Measurements from ENCODE around the gene PREB.
A peak's percentile ranks its signal among the peaks of the same experiment; 100 is the strongest.
"Not testable (repeated sequence)": the region's sequence is repeated elsewhere in the genome, so short reads cannot be mapped to it uniquely, and the experiment has no call there.

Gene PREB

DNA sequence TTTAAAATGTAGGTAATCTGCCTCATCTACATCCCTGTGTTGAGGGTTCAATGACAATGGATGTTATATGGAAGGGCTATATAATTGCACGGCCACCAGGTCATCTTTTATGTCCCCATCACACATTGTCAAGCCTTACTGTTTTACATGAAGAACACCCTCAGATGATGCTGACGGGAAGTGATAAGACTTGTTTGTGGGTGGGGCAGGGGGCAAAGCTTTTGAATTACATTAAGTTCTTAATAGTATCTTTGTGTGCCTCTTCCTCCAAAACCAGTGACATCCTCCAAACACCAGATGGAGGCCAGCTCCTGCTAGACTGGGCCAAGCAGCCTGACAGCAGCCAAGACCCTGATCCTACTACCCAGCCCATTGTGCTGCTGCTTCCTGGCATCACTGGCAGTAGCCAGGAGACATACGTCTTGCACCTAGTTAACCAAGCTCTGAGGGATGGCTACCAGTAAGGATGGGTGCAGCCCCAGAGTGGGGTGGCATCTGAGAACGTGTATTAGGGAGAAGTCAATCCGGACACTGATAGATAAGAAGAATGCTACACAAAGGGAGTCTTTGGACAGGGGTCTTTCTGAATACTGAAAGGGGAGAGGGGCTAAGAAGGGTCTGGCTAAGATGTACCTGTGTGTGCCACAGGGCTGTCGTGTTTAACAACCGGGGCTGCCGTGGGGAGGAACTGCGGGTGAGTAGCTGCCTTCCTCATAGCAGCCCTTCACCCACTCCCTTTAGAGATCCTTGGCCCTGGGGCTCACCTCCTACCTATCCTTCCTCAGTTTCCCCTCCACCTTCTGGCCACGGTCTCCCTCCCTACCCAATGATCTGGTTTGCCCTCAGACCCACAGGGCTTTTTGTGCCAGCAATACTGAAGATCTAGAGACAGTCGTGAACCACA lies 5.5 kb downstream of the PREB start:
- intact Hi-C loops (cut with DNase I) = no loop called here
- DNase-seq = no peak

DNA sequence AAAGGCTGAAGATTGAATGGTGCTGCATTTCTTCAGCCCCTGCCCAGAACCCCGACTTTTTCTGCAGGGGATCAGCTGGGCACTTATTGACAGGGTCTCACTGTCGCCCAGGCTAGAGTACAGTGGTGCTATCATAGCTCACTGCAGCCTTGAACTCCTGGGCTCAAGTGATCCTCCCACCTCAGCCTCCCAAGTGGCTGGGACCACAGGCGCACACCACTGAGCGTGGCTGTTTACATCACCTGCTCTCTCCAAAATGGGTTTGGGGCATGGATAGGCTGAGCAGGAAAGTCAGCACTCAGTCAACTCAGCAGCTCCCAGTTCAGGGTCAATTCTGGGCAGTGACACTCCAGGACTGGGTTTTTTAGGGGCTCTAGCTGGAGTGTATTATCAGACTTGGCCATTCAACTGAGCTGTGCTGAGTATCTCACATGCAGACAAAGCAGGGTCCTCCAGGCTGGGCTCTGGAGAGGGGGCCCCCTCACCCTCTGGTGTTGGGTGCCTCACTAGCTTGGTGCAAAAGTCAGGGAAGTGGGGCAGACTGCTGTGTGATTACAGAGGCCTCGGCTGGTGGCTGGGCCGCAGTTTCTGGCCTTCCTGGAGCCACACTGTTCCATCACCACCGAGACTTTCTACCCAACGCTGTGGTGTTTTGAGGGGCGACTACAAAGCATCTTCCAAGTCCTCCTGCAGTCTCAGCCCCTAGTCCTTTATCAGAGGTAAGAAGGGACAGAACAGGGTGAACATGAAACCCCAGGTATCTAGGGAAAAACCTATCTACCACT lies 6.4 kb downstream of the PREB start:
- intact Hi-C loops (cut with DNase I) = no loop called here
- no peak for DNase-seq

DNA sequence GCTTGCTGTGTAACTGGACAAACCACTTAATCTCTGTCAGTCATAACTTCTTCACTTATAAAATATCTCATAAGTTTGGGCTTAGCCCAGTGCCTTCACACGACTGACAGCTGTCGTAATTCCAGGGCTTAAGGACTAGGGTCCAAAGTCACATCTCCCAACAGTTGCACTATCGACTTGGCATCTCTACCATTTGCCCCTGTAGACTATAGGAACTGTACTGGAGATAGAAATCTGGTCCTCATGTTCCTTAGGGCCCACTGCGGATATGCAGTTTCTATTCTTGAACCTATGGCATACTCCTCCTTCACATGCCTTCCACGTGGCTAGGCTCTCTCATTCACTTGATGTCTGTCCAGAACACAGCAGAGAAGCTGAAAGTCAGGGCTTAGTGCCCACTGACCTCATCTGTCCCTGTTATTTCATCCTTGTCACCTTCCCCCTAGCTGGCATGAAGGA lies 8.2 kb downstream of the PREB start:
- intact Hi-C loops (cut with DNase I) = no loop called here
- no peak for DNase-seq

DNA sequence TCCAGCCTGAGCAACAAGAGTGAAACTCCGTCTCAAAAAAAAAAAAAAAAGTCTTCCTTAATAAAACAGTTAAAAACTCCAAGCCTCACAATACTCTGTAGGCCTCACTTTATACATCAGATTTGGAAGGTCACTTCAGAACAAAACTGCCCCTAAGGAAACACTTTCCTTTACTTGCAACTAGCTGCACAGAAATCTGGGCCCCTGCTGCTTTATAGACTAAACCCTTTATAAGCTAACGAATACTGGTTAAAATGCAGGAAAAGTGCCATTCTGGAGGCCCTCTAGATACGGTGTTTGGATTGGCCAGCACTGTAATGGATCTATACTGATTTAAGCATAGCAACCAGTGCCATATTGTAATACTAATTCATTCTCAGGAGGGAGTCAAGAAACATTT lies 9.3 kb downstream of the PREB start:
- no peak for DNase-seq
- intact Hi-C loops (cut with DNase I) = no loop called here

DNA sequence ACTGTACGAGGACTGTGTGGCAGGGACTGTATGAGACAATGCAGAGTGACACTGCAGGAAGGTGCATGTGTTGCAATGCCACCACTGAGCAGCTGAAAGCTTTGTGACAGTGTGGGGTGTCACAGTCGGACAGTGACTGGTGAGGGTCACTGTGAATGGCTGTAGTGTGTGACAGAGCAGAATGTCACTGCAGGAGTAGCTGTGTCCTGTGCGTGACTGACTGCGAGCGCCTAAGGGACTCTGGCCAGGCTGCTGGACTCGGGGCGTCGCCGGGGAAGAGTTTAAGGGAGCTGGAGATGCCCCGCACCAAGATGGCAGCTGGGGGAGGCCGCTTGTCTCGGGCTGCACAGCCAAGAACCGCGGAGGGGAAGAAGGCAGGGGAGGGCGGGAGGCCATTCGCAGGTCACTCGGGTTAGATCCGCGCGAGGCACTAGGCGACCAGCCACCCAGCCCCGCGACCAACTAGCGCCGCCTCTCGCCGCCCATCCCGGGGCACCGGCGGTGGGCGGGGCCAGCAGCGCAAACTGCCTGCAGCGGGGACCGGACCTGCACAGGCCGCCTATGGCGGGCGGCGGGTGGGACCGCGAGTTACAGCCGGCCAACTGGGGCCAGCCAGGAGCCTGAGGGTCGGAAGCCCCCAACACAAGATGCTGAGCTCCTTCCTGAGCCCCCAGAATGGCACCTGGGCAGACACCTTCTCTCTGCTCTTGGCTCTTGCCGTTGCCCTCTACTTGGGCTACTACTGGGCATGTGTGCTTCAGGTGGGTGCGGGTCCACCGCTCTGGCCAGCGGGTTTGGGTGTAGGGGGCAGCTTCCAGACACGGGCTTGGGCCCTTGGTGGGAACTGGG lies 10.9 kb downstream of the PREB start, which contains the start of gene ABHD1:
Gene ABHD1, plus strand, starts transcription at position 514 of the 849 bp plus-strand sequence. Its CDS starts 134 bp downstream, at position 648.
- intact Hi-C loops (cut with DNase I) = no loop called here
- DNase-seq = peak; percentile 53 to 97 (median 78)

DNA sequence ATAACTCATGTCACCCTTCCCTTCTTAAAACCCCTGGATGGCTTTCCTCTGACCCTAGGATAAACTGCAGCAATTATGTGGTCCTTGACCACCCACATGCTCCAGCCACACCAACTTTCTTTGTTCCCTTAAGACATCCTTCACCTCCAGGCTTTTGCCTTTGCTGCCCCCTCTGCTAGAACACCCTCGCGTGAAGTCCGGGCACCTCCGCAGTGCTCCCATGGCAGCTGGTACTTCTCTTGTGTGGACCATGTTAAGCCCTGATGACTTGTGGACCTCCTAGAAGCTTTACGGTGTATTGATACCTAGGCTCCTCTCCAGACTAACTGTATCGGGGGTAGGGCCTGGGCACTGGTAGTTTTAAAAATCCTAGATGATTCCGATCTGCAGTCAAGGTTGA lies 11.6 kb downstream of the PREB start:
- peak in 1 of 10 donors; percentile 71 for DNase-seq
- intact Hi-C loops (cut with DNase I) = no loop called here

DNA sequence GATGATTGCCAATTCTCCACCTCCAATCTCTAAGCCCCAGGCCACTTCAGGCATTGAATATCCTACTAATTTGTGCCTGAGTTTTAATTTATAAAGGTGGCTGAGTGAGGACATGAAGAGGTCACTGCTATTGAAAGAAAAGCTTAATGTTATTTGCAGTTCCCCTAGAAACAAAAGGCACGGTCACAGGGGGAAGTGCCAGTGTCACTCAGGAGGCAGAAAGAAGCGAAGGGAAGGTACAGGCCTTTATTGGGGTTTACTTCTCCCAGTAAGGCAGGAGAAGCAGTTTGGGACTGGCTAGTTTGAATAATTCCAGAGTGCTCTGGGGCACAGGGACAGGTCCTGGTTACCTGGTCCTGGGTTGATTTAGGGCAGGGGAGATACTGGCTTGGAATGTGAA lies 12.5 kb downstream of the PREB start:
- intact Hi-C loops (cut with DNase I) = no loop called here
- DNase-seq = no peak

DNA sequence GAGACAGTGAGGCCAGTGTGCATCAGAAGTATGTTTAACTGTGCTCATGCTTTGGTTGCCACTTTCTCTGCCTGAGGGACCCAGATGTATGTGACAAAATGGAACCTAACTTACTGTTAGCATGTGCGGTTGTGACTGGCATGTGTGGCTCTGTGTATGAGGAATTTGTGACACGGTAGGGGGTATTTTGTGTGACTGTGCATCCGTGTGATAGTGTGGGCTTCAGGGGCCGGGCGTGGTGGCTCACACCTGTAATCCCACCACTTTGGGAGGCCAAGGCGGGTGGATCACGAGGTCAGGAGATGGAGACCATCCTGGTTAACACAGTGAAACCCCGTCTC lies 15.1 kb downstream of the PREB start:
- intact Hi-C loops (cut with DNase I) = not testable (repeated sequence)
- DNase-seq = peak in 1 of 10 donors; percentile 30

DNA sequence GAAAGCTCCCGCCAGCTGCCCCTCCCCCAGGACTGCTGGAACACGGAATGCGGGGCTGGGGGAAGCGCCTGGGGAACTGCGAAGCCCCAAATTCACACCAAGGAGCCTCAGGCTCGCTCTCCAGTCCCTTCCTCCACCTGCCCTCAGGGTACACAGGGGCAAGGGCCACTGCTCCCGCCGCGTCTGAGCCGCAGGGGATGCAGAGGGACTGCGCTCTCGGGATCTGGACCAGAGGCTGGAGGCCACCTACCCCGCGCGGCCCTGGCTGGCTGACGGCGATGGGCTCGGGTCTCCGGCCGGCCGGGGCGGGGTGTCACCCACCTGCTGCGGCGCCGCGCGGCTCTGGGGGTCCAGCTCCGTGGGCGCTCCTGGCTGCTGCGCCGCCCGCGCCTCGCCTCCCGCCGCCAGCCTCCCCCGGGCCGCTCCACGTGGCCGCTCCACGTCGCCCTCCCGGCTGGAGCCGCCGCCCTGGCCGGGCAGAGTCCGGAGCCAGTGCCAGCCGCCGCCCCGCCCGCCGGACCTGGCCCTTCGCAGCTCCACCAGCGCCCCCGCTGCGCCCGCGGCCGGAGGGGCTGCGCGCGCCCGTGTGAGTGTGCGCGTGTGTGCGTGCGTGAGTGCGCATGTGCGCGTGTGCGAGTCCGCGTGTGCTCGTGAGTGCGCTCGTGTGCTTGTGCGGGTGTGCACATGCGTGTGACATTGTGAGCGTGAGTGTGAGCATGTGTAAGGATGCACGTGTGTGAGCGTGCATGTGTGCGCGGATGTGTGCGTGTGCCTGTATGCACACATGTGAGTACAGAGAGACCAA lies 15.7 kb downstream of the PREB start, which contains the start of gene CGREF1:
Gene CGREF1, minus strand, starts transcription at position 604 of the 805 bp plus-strand sequence. CDS start 14,762 bp downstream, outside the sequence.
- intact Hi-C loops (cut with DNase I) = no loop called here
- peak in 4 of 10 donors; percentile 30 to 89 (median 68) for DNase-seq

DNA sequence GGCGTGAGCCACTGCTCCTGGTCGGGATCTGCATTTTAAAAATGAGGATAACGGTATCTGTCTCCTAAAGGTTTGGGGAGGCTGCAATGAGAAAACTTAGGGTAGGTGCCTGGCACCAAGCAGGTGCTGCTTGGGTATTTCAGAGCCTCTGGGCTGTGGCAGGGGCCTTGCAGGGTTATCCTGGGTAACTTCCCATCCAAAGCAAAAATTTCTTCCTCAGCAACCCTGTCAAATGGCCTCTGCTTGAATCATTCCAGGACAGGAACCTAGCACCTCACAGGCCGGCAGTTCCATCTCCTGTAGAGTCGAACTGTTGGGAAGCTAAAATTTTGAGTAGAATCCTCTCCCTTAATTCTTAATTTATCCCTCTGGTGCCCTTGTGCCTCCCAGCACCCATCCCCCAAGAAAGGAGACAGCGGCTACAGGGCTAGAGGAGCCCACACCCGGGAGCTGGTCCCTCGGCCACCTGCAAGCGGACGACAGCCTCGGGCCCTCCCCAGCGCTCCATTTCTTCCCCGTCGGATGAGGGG lies 16.4 kb downstream of the PREB start:
- intact Hi-C loops (cut with DNase I) = no loop called here
- DNase-seq = peak in 4 of 10 donors; percentile 31 to 82 (median 40)

DNA sequence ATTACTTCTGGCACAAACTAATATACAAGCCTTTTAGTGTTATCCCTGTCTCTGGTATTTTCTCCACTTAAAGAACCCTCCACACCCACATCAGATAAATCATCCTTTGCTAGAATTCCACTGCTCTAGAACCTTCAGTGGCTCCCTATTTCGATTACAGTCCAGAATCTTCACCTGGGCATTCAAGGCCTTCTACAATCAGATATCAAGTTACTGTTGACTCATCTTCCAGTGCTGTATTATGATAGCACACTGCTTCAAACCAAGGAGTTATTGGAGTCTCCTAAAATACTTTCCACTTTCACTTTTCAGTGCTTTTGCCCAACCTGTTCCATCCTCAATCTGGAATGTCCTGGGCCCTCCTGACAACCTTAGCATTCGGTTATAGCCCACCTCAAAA lies 18.9 kb downstream of the PREB start:
- intact Hi-C loops (cut with DNase I) = no loop called here
- no peak for DNase-seq

DNA sequence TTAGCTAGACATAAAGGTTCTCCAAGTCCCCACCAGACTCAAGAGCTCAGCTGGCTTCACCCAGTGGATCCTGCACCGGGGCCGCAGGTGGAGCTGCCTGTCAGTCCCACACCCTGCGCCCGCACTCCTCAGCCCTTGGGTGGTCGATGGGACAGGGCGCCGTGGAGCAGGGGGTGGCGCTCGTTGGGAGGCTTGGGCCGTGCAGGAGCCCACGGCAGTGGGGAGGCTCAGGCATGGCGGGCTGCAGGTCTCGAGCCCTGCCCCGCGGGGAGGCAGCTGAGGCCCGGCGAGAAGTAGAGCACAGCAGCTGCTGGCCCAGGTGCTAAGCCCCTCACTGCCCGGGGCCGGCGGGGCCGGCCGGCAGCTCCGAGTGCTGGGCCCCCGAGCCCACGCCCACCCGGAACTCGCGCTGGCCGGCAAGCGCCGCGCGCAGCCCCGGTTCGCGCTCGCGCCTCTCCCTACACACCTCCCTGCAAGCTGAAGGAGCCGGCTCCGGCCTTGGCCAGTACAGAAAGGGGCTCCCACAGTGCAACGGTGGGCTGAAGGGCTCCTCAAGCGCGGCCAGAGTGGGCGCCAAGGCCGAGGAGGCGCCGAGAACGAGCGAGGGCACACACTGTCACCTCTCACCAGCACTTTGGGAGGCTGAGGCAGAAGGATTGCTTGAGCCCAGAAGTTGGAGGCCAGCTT lies 22.9 kb downstream of the PREB start:
- intact Hi-C loops (cut with DNase I) = not testable (repeated sequence)
- peak in 2 of 10 donors; percentile 42 to 79 for DNase-seq

DNA sequence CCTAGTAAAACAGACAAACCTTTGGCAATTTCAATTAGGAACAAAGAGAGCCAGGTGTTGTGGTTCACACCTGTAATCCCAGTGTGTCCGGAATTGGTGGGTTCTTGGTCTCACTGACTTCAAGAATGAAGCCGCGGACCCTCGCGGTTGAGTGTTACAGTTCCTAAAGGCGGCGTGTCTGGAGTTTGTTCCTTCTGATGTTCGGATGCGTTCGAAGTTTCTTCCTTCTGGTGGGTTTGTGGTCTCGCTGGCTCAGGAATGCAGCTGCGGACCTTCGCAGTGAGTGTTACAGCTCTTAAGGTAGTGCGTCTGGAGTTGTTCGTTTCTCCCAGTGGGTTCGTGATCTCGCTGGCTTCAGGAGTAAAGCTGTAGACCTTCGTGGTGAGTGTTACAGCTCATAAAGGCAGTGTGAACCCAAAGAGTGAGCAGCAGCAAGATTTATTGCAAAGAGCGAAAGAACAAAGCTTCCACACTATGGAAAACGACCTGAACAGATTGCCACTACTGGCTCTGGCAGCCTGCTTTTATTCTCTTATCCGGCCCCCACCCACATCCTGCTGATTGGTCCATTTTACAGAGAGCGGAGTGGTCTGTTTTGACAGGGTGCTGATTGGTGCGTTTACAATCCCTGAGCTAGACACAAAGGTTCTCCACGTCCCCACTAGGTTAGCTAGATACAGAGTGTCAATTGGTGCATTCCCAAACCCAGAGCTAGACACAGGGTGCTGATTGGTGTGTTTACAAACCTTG lies 23.7 kb downstream of the PREB start:
- intact Hi-C loops (cut with DNase I) = not testable (repeated sequence)
- DNase-seq = peak in 2 of 10 donors; percentile 28 to 57

DNA sequence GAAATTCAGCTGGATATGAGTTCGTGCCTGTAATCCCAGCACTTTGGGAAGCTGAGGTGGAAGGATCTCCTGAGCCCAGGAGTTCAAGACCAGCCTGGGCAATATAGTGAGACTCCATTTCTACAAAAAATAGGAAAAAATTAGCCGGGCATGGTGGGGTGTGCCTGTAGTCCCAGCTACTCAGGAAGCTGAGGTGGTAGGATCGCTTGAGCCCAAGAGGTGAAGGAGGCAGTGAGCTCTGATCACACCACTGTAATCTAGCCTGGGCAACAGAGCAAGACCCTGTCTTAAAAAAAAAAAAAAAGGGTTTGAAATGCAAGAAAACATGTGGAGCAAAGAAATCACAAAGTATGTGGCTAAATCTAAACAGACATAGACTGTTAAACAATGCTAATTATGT lies 25.4 kb downstream of the PREB start:
- intact Hi-C loops (cut with DNase I) = no loop called here
- DNase-seq = peak in 1 of 10 donors; percentile 3

DNA sequence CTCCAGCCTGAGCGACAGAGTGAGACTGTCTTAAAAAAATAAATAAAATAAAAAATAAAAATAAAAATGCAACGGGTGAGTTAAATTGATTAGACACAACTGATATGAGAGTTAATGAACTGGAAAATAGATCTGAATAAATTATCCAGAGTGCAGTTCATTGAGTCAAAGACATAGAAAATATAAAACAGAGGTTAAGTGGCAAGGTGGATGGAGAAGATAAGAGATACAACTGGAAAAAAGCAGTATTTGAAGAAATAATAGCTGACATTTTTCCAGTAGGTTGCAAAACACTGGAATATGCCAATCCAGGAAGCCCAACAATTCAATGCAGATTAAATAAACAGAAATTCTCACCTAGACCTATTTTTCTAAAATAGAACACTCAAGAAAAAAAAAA lies 26.2 kb downstream of the PREB start:
- intact Hi-C loops (cut with DNase I) = no loop called here
- DNase-seq = no peak

DNA sequence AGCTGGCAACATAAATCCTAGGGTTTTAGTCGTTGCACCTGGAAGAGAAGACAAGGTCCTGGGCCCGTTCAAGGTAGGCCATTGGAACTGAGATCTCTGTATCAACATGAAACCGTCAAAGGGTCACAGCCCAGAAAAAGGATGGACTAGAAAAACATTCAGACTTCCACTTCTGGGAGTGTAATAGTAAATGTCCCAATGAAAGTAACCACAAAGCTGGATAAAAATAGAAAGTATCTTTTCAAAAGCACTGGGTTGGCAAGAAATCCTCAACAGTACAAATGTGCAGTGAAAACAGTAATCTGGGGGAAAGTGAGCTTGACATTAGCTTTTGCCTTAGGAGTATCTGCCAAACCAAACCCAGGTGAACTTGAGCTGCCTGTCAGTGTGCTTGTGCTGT lies 28.5 kb downstream of the PREB start:
- intact Hi-C loops (cut with DNase I) = no loop called here
- DNase-seq = peak in 2 of 10 donors; percentile 6

DNA sequence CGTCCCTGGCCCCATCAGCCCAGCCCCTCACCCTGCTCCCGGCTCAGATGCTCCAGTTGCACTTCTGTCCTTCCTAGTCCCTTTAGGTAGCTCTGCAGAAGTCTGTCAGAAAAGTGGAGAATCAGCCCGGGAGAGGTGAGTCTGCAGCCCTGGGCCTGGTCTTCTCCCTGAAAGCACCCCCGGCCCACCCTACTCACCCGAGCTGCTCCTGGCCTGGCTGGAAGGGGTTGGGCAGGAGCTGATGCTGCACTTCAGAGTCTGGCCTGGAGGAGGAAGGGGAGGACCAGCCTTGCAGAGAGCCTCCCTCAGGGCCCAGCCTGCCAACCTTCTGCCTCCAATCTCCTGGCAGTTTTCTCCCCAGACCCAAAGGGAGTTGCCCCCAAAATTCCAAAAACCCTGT lies 32.1 kb downstream of the PREB start:
- intact Hi-C loops (cut with DNase I) = no loop called here
- DNase-seq = peak in 2 of 10 donors; percentile 62 to 66

DNA sequence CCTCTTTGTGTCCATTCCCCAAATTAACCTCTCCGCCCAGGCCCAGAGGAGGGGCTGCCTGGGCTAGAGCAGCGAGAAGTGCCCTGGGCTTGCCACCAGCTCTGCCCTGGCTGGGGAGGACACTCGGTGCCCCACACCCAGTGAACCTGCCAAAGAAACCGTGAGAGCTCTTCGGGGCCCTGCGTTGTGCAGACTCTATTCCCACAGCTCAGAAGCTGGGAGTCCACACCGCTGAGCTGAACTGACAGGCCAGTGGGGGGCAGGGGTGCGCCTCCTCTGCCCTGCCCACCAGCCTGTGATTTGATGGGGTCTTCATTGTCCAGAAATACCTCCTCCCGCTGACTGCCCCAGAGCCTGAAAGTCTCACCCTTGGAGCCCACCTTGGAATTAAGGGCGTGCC lies 34.4 kb downstream of the PREB start:
- DNase-seq = peak in 1 of 10 donors; percentile 70
- intact Hi-C loops (cut with DNase I) = no loop called here
